K562 (cell line): ENCODE results near the gene COL16A1. TPM values are rescaled to one million over a fixed set of nuclear protein-coding genes. Genes with fewer than 3 reads are reported as not detected.
A peak's percentile ranks its signal among the peaks of the same experiment; 100 is the strongest.

Experiments used
- BHLHE40 ChIP-seq: IDR thresholded peaks from 2 replicates; pipeline ENCODE4 v1.6.1; 2011; ENCODE audit warnings: low read length, improper control_type of control experiment
- ETS2 ChIP-seq: IDR thresholded peaks from 2 replicates; pipeline ENCODE4 v1.6.1; 2016; ENCODE audit warnings: borderline replicate concordance, missing genetic modification characterization, mild to moderate bottlenecking, moderate library complexity, missing compliant biosample characterization; ENCODE audit not compliant: poor library complexity, severe bottlenecking
- ETV5 ChIP-seq: sonication (generic); formaldehyde crosslinking; IDR thresholded peaks from 2 replicates; pipeline ENCODE4 v1.4.0; 2020; ENCODE audit warnings: low read depth, mild to moderate bottlenecking, missing genetic modification reagents
- KLF6 ChIP-seq: fragments of 250-450 bp; sonication (Bioruptor Pico); IDR thresholded peaks from 2 replicates; pipeline ENCODE4 v1.4.0; 2020; ENCODE audit warnings: mild to moderate bottlenecking, moderate library complexity, borderline replicate concordance
- MECOM ChIP-seq: fragments of 250-450 bp; sonication (Bioruptor Pico); IDR thresholded peaks from 2 replicates; pipeline ENCODE4 v1.8.0; 2022; ENCODE audit warnings: inconsistent platforms
- RFX1 ChIP-seq: fragments of 450-650 bp; IDR thresholded peaks from 2 replicates; pipeline ENCODE4 v1.6.1; 2016; ENCODE audit warnings: mild to moderate bottlenecking, moderate library complexity
- SMC3 ChIP-seq: conservative IDR thresholded peaks from 2 replicates; pipeline ENCODE4 v1.6.1; 2011; ENCODE audit warnings: low read depth, low read length, improper control_type of control experiment; ENCODE audit not compliant: insufficient read depth
- TOE1 ChIP-seq, 2 experiments: fragments of 450-650 bp in 1 of 2; sonication (generic) in 1 of 2; formaldehyde crosslinking in 1 of 2; IDR thresholded peaks; 2 replicates each; pipeline versions ENCODE4 v1.7.1 to v1.8.0; 2016 to 2022; ENCODE audit warnings: borderline replicate concordance in 2 of 2, mild to moderate bottlenecking in 2 of 2, antibody characterized with exemption in 1 of 2, inconsistent platforms in 1 of 2, low read depth in 1 of 2, missing genetic modification reagents in 1 of 2, moderate library complexity in 1 of 2
- YBX1 ChIP-seq: fragments of 450-650 bp; IDR thresholded peaks from 2 replicates; pipeline ENCODE4 v1.7.1; 2016; ENCODE audit warnings: mild to moderate bottlenecking
- ZFP1 ChIP-seq: fragments of 450-650 bp; formaldehyde crosslinking; IDR thresholded peaks from 2 replicates; pipeline ENCODE4 v1.4.0; 2020; ENCODE audit warnings: mild to moderate bottlenecking, mixed read lengths
- polyA plus RNA-seq, 8 experiments: library from polyadenylated mRNA; depleted of rRNA in 4 of 8; stranded (reverse) in 5 of 8; unstranded in 3 of 8; fragments of >200 nt; fragmentation: Nextera tagmentation in 2 of 8; fragmentation: Illumina TruSeq in 1 of 8; extraction: Ambion mirVana in 2 of 8; extraction: Trizol in 1 of 8; gene quantifications; 2 replicates each; pipeline versions ENCODE4 v1.2.1 to v1.2.3, GENCODE V29; 2011 to 2014; ENCODE audit warnings: inconsistent platforms in 1 of 8, missing spikeins in 1 of 8
- total RNA-seq, 7 experiments: library from RNA; depleted of rRNA in 6 of 7; stranded (reverse); fragments of >200 nt in 6 of 7; fragmentation: Illumina TruSeq in 2 of 7; extraction: Trizol in 2 of 7; gene quantifications; 2 replicates each; pipeline versions ENCODE4 v1.2.1 to v1.2.3, GENCODE V29; 2011 to 2021; ENCODE audit warnings: low replicate concordance in 1 of 7
- TF ChIP-seq, protein P1 (sequence below), 2 experiments: fragments of 450-650 bp in 1 of 2; sonication (generic) in 1 of 2; formaldehyde crosslinking in 1 of 2; IDR thresholded peaks; 2 replicates each; pipeline versions ENCODE4 v1.7.1 to v1.9.0; 2016 to 2022; ENCODE audit warnings: inconsistent platforms in 1 of 2, mild to moderate bottlenecking in 1 of 2, missing genetic modification reagents in 1 of 2
- TF ChIP-seq, protein P2 (sequence below): fragments of 200-800 bp; sonication (Bioruptor generic); IDR thresholded peaks from 2 replicates; pipeline ENCODE4 v1.6.1; 2017; ENCODE audit warnings: missing genetic modification characterization, missing compliant biosample characterization

Gene COL16A1
- total and polyA plus RNA-seq, 9 of the 15 experiments (the other 6 are each of a cell fraction or from before 2014, with no cell fraction given), result 0.11 to 0.60 (median 0.11) TPM; not detected in 6

DNA sequence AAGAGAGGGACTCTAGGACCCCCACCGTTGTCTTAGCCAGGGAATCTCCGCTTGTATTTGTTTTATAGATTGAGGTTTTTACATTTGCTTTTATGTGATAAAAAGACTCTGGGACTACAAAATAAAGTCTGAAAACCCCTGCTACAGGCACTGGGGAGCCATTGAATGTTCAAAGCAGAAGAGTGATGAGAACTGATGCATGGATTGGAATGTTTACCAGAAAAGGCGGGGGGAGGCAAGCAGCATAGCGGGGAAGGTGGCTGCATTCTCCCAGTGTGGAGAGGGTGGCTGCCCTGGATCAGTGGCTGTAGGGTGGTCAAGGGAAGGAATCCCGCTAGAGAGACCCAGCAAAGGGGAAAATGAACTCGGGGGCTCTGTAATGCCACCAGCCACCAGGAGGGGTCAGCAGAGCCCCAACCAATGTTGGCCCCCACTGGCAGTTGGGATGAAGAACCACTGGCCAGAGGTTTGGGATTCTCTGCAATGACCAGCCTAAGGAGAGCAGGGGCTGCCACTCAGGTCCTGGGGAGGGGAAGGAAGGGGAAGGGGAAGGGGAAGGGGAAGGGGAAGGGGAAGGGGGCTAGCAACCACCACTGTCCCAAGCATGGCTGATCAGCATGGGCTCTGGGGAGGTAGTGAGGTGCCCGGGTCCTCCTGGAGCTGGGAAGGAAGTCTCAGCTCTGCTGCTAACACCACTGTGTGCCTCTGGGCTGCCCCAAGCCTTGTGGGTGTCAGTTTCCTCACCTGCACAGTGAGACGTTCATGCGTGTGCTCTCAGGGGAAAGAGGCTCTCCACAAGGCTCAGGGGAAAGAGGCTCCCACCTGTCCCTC lies 40.0 kb downstream of the COL16A1 start (continued):
- TF ChIP-seq, protein P1, sequence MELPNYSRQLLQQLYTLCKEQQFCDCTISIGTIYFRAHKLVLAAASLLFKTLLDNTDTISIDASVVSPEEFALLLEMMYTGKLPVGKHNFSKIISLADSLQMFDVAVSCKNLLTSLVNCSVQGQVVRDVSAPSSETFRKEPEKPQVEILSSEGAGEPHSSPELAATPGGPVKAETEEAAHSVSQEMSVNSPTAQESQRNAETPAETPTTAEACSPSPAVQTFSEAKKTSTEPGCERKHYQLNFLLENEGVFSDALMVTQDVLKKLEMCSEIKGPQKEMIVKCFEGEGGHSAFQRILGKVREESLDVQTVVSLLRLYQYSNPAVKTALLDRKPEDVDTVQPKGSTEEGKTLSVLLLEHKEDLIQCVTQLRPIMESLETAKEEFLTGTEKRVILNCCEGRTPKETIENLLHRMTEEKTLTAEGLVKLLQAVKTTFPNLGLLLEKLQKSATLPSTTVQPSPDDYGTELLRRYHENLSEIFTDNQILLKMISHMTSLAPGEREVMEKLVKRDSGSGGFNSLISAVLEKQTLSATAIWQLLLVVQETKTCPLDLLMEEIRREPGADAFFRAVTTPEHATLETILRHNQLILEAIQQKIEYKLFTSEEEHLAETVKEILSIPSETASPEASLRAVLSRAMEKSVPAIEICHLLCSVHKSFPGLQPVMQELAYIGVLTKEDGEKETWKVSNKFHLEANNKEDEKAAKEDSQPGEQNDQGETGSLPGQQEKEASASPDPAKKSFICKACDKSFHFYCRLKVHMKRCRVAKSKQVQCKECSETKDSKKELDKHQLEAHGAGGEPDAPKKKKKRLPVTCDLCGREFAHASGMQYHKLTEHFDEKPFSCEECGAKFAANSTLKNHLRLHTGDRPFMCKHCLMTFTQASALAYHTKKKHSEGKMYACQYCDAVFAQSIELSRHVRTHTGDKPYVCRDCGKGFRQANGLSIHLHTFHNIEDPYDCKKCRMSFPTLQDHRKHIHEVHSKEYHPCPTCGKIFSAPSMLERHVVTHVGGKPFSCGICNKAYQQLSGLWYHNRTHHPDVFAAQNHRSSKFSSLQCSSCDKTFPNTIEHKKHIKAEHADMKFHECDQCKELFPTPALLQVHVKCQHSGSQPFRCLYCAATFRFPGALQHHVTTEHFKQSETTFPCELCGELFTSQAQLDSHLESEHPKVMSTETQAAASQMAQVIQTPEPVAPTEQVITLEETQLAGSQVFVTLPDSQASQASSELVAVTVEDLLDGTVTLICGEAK (IDR thresholded peaks at IDR 0.05), result no peak
- TF ChIP-seq, protein P1 (CRISPR knock-in tag; IDR thresholded peaks at IDR 0.05), result no peak
- TF ChIP-seq RFX1 (no peak), SMC3 (peak; percentile 97), ETV5 (CRISPR knock-in tag) (no peak; the same call in 1 of the 2 replicates), BHLHE40 (no peak), TOE1 (IDR thresholded peaks at IDR 0.05; ENCODE audit: borderline replicate concordance) (peak; percentile 44; the same call in 1 of the 2 replicates), TOE1 (CRISPR knock-in tag; IDR thresholded peaks at IDR 0.05; ENCODE audit: borderline replicate concordance, low read depth) (no peak), YBX1 (no peak), ZFP1 (CRISPR knock-in tag) (no peak), KLF6 (CRISPR knock-in tag) (no peak), MECOM (CRISPR knock-in tag) (no peak), ETS2 (no peak)
- TF ChIP-seq, protein P2, sequence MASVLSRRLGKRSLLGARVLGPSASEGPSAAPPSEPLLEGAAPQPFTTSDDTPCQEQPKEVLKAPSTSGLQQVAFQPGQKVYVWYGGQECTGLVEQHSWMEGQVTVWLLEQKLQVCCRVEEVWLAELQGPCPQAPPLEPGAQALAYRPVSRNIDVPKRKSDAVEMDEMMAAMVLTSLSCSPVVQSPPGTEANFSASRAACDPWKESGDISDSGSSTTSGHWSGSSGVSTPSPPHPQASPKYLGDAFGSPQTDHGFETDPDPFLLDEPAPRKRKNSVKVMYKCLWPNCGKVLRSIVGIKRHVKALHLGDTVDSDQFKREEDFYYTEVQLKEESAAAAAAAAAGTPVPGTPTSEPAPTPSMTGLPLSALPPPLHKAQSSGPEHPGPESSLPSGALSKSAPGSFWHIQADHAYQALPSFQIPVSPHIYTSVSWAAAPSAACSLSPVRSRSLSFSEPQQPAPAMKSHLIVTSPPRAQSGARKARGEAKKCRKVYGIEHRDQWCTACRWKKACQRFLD, result no peak
